Kidney epithelial cell (primary cell): Measurements from ENCODE around the gene SENP7. TPM values are rescaled to one million over a fixed set of nuclear protein-coding genes. Genes with fewer than 3 reads are reported as not detected.

ENCODE experiments used
- DNase-seq: peaks from one replicate; pipeline ENCODE4 v3.0.0-alpha.2; 2010; ENCODE audit warnings: low read depth
- H3K27me3 ChIP-seq: 2 replicates; pipeline ENCODE4 v1.6.0; 2011; ENCODE audit warnings: low read length; ENCODE audit not compliant: control insufficient read depth, insufficient read depth
- H3K36me3 ChIP-seq: 2 replicates; pipeline ENCODE4 v1.5.1; 2011; ENCODE audit warnings: low read length; ENCODE audit not compliant: control insufficient read depth, insufficient read depth
- H3K4me3 ChIP-seq: 2 replicates; pipeline ENCODE4 v1.5.1; 2011; ENCODE audit warnings: low read depth, mild to moderate bottlenecking, control low read depth, low read length
- CTCF ChIP-seq: IDR thresholded peaks from 2 replicates; pipeline ENCODE4 v1.5.1; 2011; ENCODE audit warnings: mild to moderate bottlenecking, moderate library complexity, low read length, control low read depth, inconsistent platforms; ENCODE audit not compliant: insufficient read depth, poor library complexity, severe bottlenecking
- total RNA-seq: library from RNA; depleted of rRNA; stranded (reverse); fragments of >200 nt; gene quantifications from 2 replicates; pipeline ENCODE4 v1.2.3, GENCODE V29; 2015

SENP7 gene
- total RNA-seq, 1 donor from 2014 or later = 15.6 TPM

- Histone ChIP-seq H3K4me3 (no peak overlapping the region), H3K27me3 (no peaks in the 10 kb centered on the region), H3K36me3 (no peaks in the 10 kb centered on the region)
- no peak for DNase-seq
- no peak for TF ChIP-seq CTCF
These were observed 209.2 kb downstream of the SENP7 start for GRCh38 chr3:101303836-101304235.

- H3K4me3 ChIP-seq = no peak overlapping the region
- no peak for TF ChIP-seq CTCF
- DNase-seq = no peak
These were observed 209.8 kb downstream of the SENP7 start for GRCh38 chr3:101303089-101303731.

GRCh38 chr3:101300073-101300472 lies 212.9 kb downstream of the SENP7 start:
- no peak for TF ChIP-seq CTCF
- Histone ChIP-seq H3K27me3 (no peaks in the 10 kb centered on the region), H3K36me3 (no peaks in the 10 kb centered on the region), H3K4me3 (no peak overlapping the region)
- DNase-seq = no peak

More at GRCh38 chr3:101303089-101303731, 209.8 kb downstream of the SENP7 start:
- H3K36me3 ChIP-seq = no peaks in the 10 kb centered on the region
- H3K27me3 ChIP-seq = no peaks in the 10 kb centered on the region

- H3K4me3 ChIP-seq = no peak overlapping the region
- no peak for TF ChIP-seq CTCF
- DNase-seq = no peak
These were observed 221.0 kb downstream of the SENP7 start for GRCh38 chr3:101292027-101292426.

GRCh38 chr3:101288294-101288693 lies 224.7 kb downstream of the SENP7 start:
- TF ChIP-seq CTCF = no peak
- Histone ChIP-seq H3K4me3 (no peak overlapping the region), H3K36me3 (no peaks in the 10 kb centered on the region), H3K27me3 (no peaks in the 10 kb centered on the region)
- DNase-seq = no peak

More at GRCh38 chr3:101292027-101292426, 221.0 kb downstream of the SENP7 start:
- Histone ChIP-seq H3K36me3 (no peaks in the 10 kb centered on the region), H3K27me3 (no peaks in the 10 kb centered on the region)

- no peak for DNase-seq
- Histone ChIP-seq H3K27me3 (no peaks in the 10 kb centered on the region), H3K36me3 (no peaks in the 10 kb centered on the region), H3K4me3 (no peak overlapping the region)
- TF ChIP-seq CTCF = no peak
These were observed 228.3 kb downstream of the SENP7 start for GRCh38 chr3:101284757-101285156.
